Endodermal cell (in vitro differentiated cells): ENCODE data around the gene KIAA0232. TPM values are rescaled to one million over a fixed set of nuclear protein-coding genes. Genes with fewer than 3 reads are reported as not detected.

Source experiments
- DNase-seq: peaks from one replicate; pipeline ENCODE4 v3.0.0-alpha.2; 2017
- H3K27ac ChIP-seq: 2 replicates; pipeline ENCODE4 v1.5.1; 2013; ENCODE audit warnings: mild to moderate bottlenecking, low read depth, low read length, moderate library complexity
- H3K27me3 ChIP-seq: 2 replicates; pipeline ENCODE4 v1.6.1; 2013; ENCODE audit warnings: mild to moderate bottlenecking, low read length, moderate library complexity; ENCODE audit not compliant: insufficient read depth, control insufficient read depth, poor library complexity, severe bottlenecking
- H3K36me3 ChIP-seq: 2 replicates; pipeline ENCODE4 v1.7.0; 2013; ENCODE audit warnings: mild to moderate bottlenecking, low read length, moderate library complexity; ENCODE audit not compliant: control insufficient read depth, insufficient read depth
- H3K4me1 ChIP-seq: one replicate; pipeline ENCODE4 v1.7.0; 2013; ENCODE audit warnings: low read length; ENCODE audit not compliant: control insufficient read depth, insufficient read depth
- H3K4me3 ChIP-seq: 2 replicates; pipeline ENCODE4 v1.5.1; 2013; ENCODE audit warnings: mild to moderate bottlenecking, low read length, moderate library complexity
- H3K9ac ChIP-seq: 2 replicates; pipeline ENCODE4 v1.6.1; 2013; ENCODE audit warnings: mild to moderate bottlenecking, low read length, moderate library complexity; ENCODE audit not compliant: poor library complexity, severe bottlenecking; ENCODE audit errors: extremely low read depth
- H3K9me3 ChIP-seq: 2 replicates; pipeline ENCODE4 v1.6.1; 2013; ENCODE audit warnings: mild to moderate bottlenecking, low read length, moderate library complexity; ENCODE audit not compliant: control insufficient read depth
- H3K27ac Mint-ChIP-seq: 2 replicates; pipeline ENCODE4 v1.8.0; 2020; ENCODE audit warnings: mixed read lengths
- H3K27me3 Mint-ChIP-seq: 2 replicates; pipeline ENCODE4 v1.8.0; 2021; ENCODE audit warnings: mild to moderate bottlenecking, mixed read lengths; ENCODE audit not compliant: insufficient read depth
- H3K36me3 Mint-ChIP-seq: 2 replicates; pipeline ENCODE4 v1.8.0; 2020; ENCODE audit warnings: low read depth, mixed read lengths
- H3K4me1 Mint-ChIP-seq: 2 replicates; pipeline ENCODE4 v1.8.0; 2020; ENCODE audit warnings: mixed read lengths
- H3K4me3 Mint-ChIP-seq: 2 replicates; pipeline ENCODE4 v1.8.0; 2020; ENCODE audit warnings: mild to moderate bottlenecking, moderate library complexity, mixed read lengths
- H3K9me3 Mint-ChIP-seq: 2 replicates; pipeline ENCODE4 v1.8.0; 2020; ENCODE audit warnings: mild to moderate bottlenecking, mixed read lengths
- WGBS, 2 experiments: methylation state at CpG; one replicate each; pipeline versions ENCODE4 v1.1.5 to v1.1.7; 2013; ENCODE audit warnings: missing lambda C conversion rate in 2 of 2, mixed read lengths in 1 of 2; ENCODE audit not compliant: insufficient coverage in 1 of 2, insufficient read length in 1 of 2; 5-methylcytosine and 5-hydroxymethylcytosine counted together
- total RNA-seq, 2 donors: library from RNA; stranded (reverse); fragmentation: NEBNext Ultra II Directional in 1 of 2; extraction: Animal tissue kit (Norgen Biotek cat#: 25700) in 1 of 2; gene quantifications; 2 replicates in 1 of 2; 3 replicates in 1 of 2; pipeline ENCODE4 v1.2.1, GENCODE V29; 2021
- TF ChIP-seq, protein P1 (sequence below): fragments of 200-600 bp; sonication (generic); conservative IDR thresholded peaks from 2 replicates; pipeline ENCODE4 v1.5.0; 2021; ENCODE audit warnings: antibody characterized with exemption, mild to moderate bottlenecking

Gene KIAA0232
- total RNA-seq, 2 donors from 2014 or later: 32.9 to 43.5 TPM

- DNase-seq: no peak
- peak overlapping the region; percentile 34 for H3K27ac ChIP-seq
- no peak overlapping the region for H3K9ac ChIP-seq
- no peak overlapping the region for H3K4me3 Mint-ChIP-seq
- peaks cover 55% of the 10 kb centered on the region for H3K36me3 Mint-ChIP-seq
- H3K27me3 ChIP-seq: no peaks in the 10 kb centered on the region
- peaks cover 7% of the 10 kb centered on the region for H3K9me3 ChIP-seq
- H3K9me3 Mint-ChIP-seq: peaks cover 36% of the 10 kb centered on the region
- H3K36me3 ChIP-seq: peaks cover 24% of the 10 kb centered on the region
- no peaks in the 10 kb centered on the region for H3K4me1 ChIP-seq
- H3K4me3 ChIP-seq: no peak overlapping the region
- TF ChIP-seq, protein P1, sequence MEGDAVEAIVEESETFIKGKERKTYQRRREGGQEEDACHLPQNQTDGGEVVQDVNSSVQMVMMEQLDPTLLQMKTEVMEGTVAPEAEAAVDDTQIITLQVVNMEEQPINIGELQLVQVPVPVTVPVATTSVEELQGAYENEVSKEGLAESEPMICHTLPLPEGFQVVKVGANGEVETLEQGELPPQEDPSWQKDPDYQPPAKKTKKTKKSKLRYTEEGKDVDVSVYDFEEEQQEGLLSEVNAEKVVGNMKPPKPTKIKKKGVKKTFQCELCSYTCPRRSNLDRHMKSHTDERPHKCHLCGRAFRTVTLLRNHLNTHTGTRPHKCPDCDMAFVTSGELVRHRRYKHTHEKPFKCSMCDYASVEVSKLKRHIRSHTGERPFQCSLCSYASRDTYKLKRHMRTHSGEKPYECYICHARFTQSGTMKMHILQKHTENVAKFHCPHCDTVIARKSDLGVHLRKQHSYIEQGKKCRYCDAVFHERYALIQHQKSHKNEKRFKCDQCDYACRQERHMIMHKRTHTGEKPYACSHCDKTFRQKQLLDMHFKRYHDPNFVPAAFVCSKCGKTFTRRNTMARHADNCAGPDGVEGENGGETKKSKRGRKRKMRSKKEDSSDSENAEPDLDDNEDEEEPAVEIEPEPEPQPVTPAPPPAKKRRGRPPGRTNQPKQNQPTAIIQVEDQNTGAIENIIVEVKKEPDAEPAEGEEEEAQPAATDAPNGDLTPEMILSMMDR: no peak
- no peak overlapping the region for H3K27ac Mint-ChIP-seq
- H3K27me3 Mint-ChIP-seq: no peaks in the 10 kb centered on the region
- H3K4me1 Mint-ChIP-seq: peaks cover 12% of the 10 kb centered on the region
- 87 to 92% methylated on average over 4 of the region's 4 CpGs for WGBS, 2 experiments
Measured at GRCh38 chr4:6839579-6839978, 57.1 kb downstream of the KIAA0232 start.

DNA sequence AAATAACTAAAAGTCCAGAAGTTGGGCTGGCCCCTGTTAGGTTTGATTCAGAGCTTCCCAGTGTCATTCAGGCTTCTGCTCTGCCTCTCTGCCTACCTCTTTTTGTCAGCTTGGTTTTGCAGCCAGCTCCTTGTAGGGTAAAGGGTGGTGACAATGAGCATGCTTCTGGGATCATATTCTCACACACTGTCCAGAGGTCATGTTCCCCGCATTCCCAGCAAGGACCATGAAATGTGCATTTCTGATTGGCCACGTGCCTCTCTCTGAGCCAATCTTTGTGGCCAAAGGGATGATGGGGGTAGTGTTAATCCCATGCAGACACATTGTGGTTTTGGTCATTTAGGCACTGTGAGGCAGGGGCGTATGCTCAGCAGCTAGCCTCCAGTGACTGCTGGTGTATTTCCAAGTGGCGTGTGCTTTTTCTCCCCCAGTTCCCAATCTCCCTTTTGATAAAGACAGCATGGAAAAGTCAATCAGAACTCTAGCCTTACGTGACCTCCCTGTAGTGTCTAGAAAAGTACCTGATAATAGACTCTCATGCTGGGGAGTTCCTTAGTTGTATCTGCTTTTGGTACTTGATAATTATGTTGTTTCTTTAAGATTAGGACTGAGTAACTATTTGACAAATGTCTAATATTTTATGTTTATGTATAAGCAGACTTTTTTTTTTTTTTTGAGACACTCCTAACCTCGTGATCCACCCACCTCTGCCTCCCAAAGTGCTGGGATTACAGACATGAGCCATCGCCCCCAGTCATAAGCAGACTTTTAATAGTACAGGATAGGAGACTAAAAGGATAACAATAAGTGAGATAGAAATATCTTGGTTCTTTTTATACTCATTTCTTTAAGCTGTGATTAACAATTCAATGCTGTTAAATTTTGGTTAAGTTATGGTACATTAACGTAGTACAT lies 57.8 kb downstream of the KIAA0232 start:
- no peak for DNase-seq
- peaks cover 54% of the 10 kb centered on the region for H3K36me3 Mint-ChIP-seq
- H3K4me3 Mint-ChIP-seq: no peak overlapping the region

DNA sequence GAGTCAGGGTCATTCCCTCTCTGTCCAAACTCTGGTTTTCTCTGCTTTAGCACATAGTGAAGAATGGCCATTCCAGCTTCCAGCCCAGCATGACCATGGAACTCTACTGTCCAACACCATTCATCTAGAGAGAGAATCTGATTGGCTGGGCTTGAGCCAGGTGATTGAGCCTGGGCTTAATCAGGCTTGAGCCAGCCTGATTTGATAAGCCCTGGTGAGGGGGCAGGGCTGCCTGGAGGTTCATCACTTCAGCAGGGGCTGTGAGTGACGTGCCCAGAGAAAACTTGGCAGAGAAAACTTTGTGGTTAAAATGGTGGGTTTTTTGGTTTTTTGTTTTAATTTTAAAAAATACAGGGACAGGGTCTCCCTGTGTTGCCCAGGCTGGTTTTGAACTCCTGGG lies 62.5 kb downstream of the KIAA0232 start:
- Histone ChIP-seq H3K4me3 (no peak overlapping the region), H3K27ac (no peak overlapping the region), H3K9ac (no peak overlapping the region), H3K36me3 (peaks cover 43% of the 10 kb centered on the region), H3K27me3 (no peaks in the 10 kb centered on the region), H3K9me3 (no peaks in the 10 kb centered on the region), H3K4me1 (peaks cover 19% of the 10 kb centered on the region)
- H3K27ac Mint-ChIP-seq: no peak overlapping the region
- TF ChIP-seq, protein P1: no peak
- peaks cover 40% of the 10 kb centered on the region for H3K36me3 Mint-ChIP-seq
- H3K4me1 Mint-ChIP-seq: peaks cover 45% of the 10 kb centered on the region
- no peaks in the 10 kb centered on the region for H3K27me3 Mint-ChIP-seq
- no peak for DNase-seq
- WGBS, 2 experiments: 75% methylated on average over 1 of the region's 1 CpG; no CpG with 5 or more reads in 1 of the 2 experiments
- no peak overlapping the region for H3K4me3 Mint-ChIP-seq
- H3K9me3 Mint-ChIP-seq: peaks cover 4% of the 10 kb centered on the region

More for the DNA sequence above, 57.8 kb downstream of the KIAA0232 start:
- TF ChIP-seq, protein P1: no peak
- Histone ChIP-seq H3K27ac (peak overlapping the region; percentile 34), H3K4me1 (peaks cover 3% of the 10 kb centered on the region), H3K27me3 (no peaks in the 10 kb centered on the region), H3K4me3 (no peak overlapping the region), H3K36me3 (peaks cover 24% of the 10 kb centered on the region), H3K9me3 (peaks cover 5% of the 10 kb centered on the region), H3K9ac (no peak overlapping the region)
- peaks cover 18% of the 10 kb centered on the region for H3K4me1 Mint-ChIP-seq
- no peaks in the 10 kb centered on the region for H3K27me3 Mint-ChIP-seq
- H3K9me3 Mint-ChIP-seq: peaks cover 32% of the 10 kb centered on the region
- 73 to 90% methylated on average over 4 to 8 of the region's 8 CpGs for WGBS, 2 experiments
- no peak overlapping the region for H3K27ac Mint-ChIP-seq
